COR-L47 (cell line): Measurements from ENCODE around the gene SAP30.
A peak's percentile ranks its signal among the peaks of the same experiment; 100 is the strongest.

Experiments
- DNase-seq: peaks from one replicate; lab custom pipeline; 2025; lab: John Stamatoyannopoulos, UW

The SAP30 gene

DNA sequence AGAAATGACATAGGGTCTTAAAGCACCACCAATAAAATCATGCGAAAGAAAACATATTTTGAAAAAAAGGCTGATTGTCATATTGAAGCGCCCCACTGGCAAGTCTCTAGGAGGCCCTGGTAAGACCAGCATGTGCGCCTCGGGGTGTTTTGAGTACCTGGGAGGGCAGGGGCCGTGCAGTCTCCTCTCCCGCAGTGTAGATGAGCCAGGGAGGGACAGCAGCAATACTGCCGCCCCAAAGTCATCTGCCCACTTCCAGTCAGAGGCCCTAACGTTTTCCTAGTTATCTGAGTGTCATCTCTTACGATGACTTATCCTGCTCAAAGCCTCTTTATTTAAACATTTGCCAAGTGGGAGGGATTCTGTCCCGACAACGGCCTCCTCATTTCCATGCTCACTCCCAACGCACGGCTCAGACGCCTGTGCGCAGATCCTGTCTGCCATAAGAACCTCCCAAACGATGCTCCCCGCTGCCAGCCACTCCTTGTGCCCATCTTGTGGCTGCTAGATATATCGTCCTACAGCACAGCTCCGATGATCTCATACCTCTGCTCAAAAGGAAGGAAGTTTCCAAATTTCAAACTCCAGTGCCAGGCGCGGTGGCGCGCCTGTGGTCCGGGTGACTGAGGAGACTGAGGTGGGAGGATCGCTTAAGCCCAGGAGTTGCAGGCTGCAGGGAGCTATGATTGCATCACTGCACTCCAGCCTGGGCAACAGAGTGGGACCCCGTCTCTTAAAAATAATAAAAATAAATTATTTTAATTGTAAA is 45.3 kb downstream of the SAP30 start:
- DNase-seq = no peak

DNA sequence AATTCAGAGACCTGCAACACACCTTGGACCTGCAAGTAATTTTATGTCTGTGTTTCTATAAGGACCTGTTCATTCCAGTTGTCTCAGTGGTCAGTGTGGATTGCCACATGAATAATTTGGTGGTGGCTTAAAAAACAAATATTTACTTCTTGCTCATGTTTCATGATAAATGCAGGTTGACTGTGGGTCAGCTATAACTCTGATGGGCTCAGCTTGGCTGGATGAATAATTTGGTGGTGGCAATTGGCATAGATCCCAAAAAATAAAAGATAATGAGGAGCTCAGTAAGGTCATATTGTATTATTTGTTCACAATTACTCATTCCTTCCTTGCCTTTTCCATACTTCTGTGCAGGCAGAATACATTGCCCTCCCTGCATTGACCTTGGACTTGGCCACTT is 47.1 kb downstream of the SAP30 start:
- no peak for DNase-seq

DNA sequence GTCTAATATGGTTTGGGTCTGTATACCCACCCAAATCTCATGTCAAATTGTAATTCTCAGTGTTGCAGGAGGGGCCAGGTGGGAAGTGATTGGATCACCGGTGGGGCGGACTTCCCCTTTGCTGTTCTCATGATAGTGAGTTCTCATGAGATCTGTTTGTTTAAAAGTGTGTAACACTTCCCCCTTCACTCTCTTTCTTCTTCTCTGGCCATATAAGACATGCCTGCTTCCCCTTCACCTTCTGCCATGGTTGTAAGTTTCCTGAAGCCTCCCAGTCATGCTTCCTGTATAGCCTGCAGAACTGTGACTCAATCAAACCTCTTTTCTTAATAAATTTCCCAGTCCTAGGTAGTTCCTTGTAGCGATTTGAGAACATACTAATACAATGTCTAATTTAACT is 47.9 kb downstream of the SAP30 start:
- DNase-seq = no peak

DNA sequence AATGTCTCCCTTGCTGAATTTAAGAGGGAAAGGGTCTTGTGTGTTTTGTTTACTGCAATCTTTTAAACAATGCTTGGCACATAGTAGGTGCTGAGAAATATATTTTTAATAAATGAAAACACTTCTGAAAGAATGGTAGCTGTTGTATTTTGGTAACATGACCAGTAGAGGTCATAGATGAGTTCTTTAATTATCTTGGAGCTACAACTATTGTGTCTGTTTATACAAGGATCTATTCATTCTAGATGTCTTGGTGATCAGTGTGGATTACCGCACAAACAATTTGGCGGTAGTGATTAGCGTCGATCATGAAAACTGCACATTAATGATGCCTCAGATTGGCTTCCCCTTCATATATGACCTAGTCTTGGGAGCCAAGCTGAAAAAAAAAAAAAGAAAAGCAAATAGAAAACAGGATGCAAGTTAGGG is 49.6 kb downstream of the SAP30 start:
- peak; percentile 29 for DNase-seq

DNA sequence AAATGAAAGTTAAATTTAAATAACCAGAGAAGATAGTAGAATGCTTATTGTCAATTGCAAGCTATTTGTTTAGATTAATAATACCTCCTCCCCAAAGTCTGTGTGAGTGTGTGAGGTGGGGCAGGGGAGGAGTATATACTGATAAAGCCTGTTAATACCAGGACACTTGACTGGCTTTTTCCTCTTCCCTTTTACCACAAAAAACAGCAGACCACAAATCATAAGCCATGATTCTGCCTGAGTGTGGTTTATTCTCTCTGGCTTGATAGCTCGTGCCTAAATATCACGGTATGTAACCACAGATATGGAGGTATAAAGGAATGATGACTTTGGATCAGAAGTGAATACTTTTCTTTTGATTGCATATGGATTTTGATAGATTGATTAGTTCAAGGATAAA is 50.0 kb downstream of the SAP30 start:
- no peak for DNase-seq

DNA sequence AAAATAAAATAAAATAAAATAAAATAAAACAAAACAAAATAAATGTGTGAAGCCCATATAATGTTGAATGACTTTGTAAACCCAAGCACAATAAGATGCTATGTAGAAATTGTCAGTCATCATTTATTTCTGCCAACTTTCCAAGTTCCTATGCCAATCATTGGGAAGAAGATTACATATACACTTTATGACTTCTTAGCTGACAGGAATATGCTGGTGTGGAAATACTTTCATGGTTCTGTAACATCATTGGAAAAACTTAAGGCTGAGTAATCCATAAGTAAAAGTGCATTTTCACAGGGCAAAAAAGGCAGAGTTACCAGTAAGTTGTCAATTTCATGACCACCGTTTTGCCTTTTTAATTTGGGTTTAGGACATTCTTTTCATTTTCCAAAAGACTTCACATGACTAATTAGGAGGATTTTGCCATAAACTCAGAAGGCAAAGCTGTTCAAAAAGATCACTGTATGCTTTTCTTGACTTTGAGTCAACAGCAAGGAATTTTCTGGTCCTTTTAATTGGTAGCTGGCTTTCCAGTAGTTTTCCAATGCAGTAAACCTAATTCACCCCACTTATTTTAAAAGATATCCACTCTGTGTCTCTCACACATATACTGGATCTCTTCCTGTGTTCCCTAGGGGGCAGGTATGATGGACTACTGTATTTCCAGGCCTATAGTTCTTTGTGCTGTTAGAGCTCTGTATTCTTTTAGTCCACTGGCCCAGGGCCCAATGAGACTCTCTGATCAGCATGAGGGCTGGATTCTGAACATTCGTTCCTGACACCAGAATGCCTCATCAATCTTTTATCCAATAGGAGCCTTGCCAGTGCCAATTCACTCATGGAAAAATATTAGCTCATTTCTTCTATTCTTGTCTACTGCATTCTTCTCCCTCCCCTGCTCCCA is 54.4 kb downstream of the SAP30 start:
- DNase-seq = no peak

DNA sequence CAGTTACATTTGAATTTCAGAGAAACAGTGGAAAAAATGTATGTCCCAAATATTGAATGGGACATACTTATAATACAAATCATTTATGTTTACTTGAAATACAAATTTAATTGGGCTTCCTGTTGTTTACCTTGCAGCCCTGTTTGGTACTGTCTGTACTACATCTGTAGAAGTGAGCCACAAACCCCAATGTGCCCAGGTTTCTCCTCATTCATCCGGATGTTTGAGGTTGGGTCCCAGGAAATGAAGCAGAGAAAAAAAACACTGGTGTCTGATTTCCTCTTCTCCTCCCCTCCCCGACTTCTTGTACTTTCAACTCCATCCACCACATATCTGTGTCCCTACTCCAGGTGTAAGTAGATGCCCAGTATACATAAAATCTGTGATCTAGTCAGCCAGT is 55.3 kb downstream of the SAP30 start:
- no peak for DNase-seq
